NCI-H1930 (cell line): ENCODE data around the gene SDF2L1.
A peak's percentile ranks its signal among the peaks of the same experiment; 100 is the strongest.

Source experiments
- DNase-seq, 2 experiments: peaks; one replicate each; lab custom pipeline; 2025; lab: John Stamatoyannopoulos, UW

SDF2L1 gene

GRCh38 chr22:21622011-21622918 lies 19.8 kb upstream of the SDF2L1 start:
- DNase-seq: no peak

DNA sequence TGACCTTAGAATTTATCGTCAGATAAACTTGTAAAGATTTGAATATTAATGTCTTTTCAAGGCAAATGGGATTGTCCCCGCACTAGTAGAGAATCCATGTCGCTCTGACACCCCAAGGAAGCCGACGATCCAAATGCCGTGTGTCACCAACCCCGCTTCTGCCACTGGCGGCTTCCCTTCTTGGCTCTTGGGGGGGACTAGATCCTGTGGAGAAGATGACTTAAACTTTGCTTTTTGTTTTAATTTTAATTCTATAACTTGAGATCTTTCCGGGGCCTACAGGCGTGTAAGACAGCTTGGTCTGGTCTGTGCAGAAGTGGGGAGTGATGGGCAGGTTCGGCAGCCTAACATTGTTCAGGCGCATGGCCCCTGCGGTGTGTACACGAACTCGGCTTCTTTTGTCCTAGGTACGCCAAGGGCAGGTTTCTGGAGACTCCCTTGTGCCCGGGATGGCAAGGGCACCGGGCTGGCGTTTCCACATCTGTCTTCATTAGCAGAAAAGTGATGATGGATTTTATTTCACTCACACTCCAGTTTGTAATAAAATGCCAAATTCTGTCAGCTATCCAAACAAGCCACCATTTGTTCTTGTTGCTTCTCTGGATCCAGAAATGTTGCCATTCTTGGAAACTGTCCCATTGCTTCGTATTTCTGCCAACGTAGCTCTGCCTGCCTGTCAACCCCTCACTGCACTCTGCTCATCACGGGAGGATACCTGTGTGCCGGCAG lies 19.0 kb upstream of the SDF2L1 start:
- DNase-seq: no peak

- DNase-seq: no peak
Observed at GRCh38 chr22:21623648-21623970, 18.5 kb upstream of the SDF2L1 start.

- peak in 1 of 2 experiments; percentile 21 for DNase-seq
Observed at GRCh38 chr22:21624120-21624879, 17.8 kb upstream of the SDF2L1 start.

GRCh38 chr22:21624880-21625791 lies 17.0 kb upstream of the SDF2L1 start:
- no peak for DNase-seq

DNA sequence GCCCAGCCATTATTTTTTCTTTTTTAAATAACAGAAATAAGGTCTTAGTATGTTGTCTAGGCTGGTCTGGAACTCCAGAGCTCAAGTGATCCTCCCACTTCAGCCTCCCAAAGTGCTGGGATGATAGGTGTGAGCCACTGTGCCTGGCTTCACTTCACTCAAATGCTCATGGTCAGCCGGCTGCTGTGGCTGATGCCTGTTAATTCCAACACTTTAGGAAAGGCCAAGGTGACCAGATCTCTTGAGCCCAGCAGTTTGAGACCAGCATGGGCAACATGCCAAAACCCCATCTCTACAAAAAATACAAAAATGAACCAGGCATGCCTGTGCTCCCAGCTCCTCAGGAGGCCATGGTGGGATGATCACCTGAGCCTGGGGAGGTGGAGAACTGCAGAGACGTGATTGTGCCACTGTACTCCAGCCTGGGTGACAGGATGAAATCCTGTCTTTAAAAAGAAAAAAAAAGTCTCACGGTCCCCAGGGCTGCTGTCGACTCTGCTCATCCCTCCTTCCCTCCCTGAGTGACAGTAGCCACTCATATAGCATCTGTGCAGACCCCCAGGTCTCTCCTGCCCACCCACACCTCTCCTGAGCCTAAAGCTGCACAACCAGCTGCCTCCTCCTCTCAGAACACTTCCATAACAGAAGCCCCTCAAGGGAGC lies 15.9 kb upstream of the SDF2L1 start:
- DNase-seq: no peak

- DNase-seq: no peak
Observed at GRCh38 chr22:21626735-21627469, 15.2 kb upstream of the SDF2L1 start.

GRCh38 chr22:21628386-21629254 lies 13.5 kb upstream of the SDF2L1 start:
- DNase-seq: no peak

- DNase-seq: peak; percentile 85 to 91
Observed at GRCh38 chr22:21629255-21630149, 12.6 kb upstream of the SDF2L1 start, which contains the start of gene YDJC. Gene YDJC (minus strand): TSS chr22:21630022. CDS start chr22:21630014, 8 bp downstream.

GRCh38 chr22:21631025-21631424 lies 11.1 kb upstream of the SDF2L1 start:
- DNase-seq: no peak

- peak; percentile 47 to 59 for DNase-seq
Observed at GRCh38 chr22:21632237-21632895, 9.7 kb upstream of the SDF2L1 start, which contains the start of gene CCDC116. Gene CCDC116 (plus strand): TSS chr22:21632760. CDS start chr22:21633182, 422 bp downstream.

GRCh38 chr22:21632931-21633330 lies 9.2 kb upstream of the SDF2L1 start:
- DNase-seq: no peak

DNA sequence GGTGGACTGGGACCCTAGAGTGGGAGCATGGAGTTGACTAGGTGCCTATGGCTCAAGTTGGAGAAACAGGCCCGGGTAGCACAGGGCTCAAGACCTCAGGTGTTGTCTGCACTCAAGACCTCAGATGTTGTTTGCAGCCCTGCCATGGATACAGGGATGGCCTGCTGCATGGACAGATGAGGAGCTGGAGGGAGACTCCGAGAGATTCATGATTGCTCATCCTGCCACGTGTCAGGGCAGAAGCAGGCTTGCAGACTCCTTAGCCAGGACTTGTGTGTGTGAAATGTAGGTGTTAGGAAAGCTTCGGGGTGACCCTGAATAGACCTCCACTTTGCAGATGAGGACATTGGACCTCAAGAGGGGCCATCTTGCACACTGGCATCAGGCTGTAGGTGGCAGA lies 8.6 kb upstream of the SDF2L1 start:
- DNase-seq: no peak

DNA sequence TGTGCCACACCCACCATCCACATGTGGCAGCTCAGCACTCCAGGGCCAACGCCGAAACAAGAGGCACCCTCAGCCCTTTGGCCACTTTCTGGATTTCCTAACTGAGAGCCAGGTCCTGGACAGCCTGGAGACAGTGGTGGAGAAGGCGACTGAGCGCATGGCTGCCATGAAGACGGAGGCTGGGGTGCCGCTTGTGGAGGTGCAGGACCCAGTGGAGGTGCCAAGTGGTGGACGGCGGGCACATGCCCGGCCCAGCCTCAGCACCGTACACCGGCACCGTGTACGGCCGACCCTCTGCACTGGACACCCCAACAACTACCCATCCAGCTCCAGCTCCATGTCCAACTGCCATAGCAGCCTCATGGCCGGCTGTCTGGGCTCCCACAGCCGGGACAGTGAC lies 8.0 kb upstream of the SDF2L1 start:
- no peak for DNase-seq

DNA sequence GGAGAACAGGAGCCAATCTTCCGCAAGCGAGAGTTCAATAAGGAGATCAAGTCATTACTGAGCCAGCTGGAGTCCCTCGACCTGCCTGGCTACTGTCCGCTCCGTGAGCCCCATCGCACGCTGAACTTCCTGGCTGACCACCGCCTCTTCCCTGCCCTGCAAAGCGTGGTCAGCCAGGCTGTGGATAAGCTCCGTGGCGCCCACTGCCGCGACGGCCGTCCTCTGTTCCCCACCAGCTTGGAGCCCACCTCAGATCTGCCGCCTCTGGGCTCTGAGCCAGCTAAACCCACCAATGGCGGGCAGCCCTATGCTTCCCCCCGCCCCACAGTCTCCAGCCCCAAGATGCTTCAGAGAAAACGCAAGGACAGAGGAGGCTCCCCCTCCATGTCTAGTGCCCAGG lies 7.3 kb upstream of the SDF2L1 start:
- DNase-seq: no peak

DNA sequence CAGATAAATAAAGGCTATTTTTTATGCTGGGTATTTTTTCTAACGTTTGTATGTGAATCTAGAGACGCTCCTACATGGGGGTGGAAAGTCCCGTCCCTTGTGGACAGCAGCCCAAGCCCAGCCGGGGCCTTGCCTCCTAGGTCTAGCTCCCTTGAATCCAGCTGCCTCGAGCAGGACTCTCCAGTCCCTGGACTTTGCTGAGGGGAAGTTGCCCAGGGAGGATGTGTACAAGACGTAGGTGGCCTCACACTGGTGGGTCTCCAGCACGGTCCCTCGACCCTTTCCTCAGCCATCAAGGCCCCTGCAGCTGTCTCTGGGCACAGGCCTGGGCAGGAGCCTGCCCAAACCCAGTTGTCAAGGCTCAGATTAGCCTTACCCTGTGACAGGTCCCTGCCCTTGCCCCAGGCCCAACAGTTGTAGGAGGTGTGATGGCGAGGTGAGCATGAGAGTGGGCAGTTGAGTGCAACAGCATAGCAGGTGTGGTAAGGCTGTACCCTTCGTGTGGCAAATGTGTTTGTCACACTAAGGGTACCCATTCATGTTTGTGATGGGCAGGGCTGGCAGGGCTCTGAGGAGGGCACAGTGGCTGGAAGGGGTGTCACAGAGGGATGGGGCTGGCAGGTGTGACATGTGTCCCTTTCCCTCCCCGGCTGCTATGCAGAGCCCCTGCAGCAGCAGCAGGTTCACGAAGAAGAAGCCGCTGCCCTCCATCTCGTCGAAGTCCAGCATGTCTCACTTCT lies 6.2 kb upstream of the SDF2L1 start:
- DNase-seq: no peak
